ENCODE measurements around the gene F12. TPM values are rescaled to one million over a fixed set of nuclear protein-coding genes. Genes with fewer than 3 reads are reported as not detected.

F12 gene
- total RNA-seq, 1 experiment from 2014 or later, result 16.5 TPM

- no TSS peak for BruUV-seq (replicated peaks)
- TF ChIP-seq, protein P1, sequence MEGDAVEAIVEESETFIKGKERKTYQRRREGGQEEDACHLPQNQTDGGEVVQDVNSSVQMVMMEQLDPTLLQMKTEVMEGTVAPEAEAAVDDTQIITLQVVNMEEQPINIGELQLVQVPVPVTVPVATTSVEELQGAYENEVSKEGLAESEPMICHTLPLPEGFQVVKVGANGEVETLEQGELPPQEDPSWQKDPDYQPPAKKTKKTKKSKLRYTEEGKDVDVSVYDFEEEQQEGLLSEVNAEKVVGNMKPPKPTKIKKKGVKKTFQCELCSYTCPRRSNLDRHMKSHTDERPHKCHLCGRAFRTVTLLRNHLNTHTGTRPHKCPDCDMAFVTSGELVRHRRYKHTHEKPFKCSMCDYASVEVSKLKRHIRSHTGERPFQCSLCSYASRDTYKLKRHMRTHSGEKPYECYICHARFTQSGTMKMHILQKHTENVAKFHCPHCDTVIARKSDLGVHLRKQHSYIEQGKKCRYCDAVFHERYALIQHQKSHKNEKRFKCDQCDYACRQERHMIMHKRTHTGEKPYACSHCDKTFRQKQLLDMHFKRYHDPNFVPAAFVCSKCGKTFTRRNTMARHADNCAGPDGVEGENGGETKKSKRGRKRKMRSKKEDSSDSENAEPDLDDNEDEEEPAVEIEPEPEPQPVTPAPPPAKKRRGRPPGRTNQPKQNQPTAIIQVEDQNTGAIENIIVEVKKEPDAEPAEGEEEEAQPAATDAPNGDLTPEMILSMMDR (IDR thresholded peaks at IDR 0.05; ENCODE audit: unreplicated experiment), result no peak
- no peak overlapping the region for H3K27ac Mint-ChIP-seq (ENCODE audit: low read depth, unreplicated experiment)
- no peaks in the 10 kb centered on the region for H3K36me3 Mint-ChIP-seq (ENCODE audit: insufficient read depth, unreplicated experiment)
- intact Hi-C loops (cut with micrococcal nuclease), result loop anchor here (2.0 kb wide), 1 partner anchor 45 kb away; no protein-coding TSS in a partner anchor
- CTCF ChIA-PET, result interaction anchor here (0.5 to 1.8 kb wide), 6 partner anchors 13 to 424 kb away, joined by 3 to 6 read pairs (median 4); no protein-coding TSS in a partner anchor
- POLR2A ChIA-PET, result interaction anchor here (1.0 to 4.9 kb wide), 4 partner anchors 8 to 26 kb away, joined by 3 to 30 read pairs (median 4); partner anchors contain the start of gene LMAN2
- H3K27me3 Mint-ChIP-seq (ENCODE audit: insufficient read depth, unreplicated experiment), result no peaks in the 10 kb centered on the region
- DNase-seq (ENCODE audit: unreplicated experiment), result no peak
- no peaks in the 10 kb centered on the region for H3K9me3 Mint-ChIP-seq (ENCODE audit: unreplicated experiment)
- peak overlapping the region; percentile 79 for H3K4me3 Mint-ChIP-seq (ENCODE audit: unreplicated experiment)
- H3K4me1 Mint-ChIP-seq (ENCODE audit: insufficient read depth, unreplicated experiment), result peaks cover 16% of the 10 kb centered on the region
Measured at GRCh38 chr5:177363565-177363964, 45.8 kb downstream of the F12 start.

GRCh38 chr5:177362610-177363507 is 46.5 kb downstream of the F12 start:
- TF ChIP-seq, protein P1 (IDR thresholded peaks at IDR 0.05; ENCODE audit: unreplicated experiment), result no peak
- no TSS peak for BruUV-seq (replicated peaks)
- ChIA-PET POLR2A (interaction anchor here (0.6 to 4.9 kb wide), 6 partner anchors 8 to 251 kb away, joined by 3 to 30 read pairs (median 5); partner anchors contain the start of gene LMAN2), CTCF (interaction anchor here (0.6 to 4.7 kb wide), 6 partner anchors 7 to 238 kb away, joined by 3 to 21 read pairs (median 3); partner anchors contain the start of gene LMAN2)
- no peaks in the 10 kb centered on the region for H3K27me3 Mint-ChIP-seq (ENCODE audit: insufficient read depth, unreplicated experiment)
- peak; percentile 70 for DNase-seq (ENCODE audit: unreplicated experiment)
- intact Hi-C loops (cut with micrococcal nuclease), result loop anchor here (2.0 kb wide), 1 partner anchor 44 kb away; no protein-coding TSS in a partner anchor
- H3K9me3 Mint-ChIP-seq (ENCODE audit: unreplicated experiment), result no peaks in the 10 kb centered on the region
- H3K4me1 Mint-ChIP-seq (ENCODE audit: insufficient read depth, unreplicated experiment), result peaks cover 21% of the 10 kb centered on the region
- H3K36me3 Mint-ChIP-seq (ENCODE audit: insufficient read depth, unreplicated experiment), result no peaks in the 10 kb centered on the region
- peak overlapping the region; percentile 79 for H3K4me3 Mint-ChIP-seq (ENCODE audit: unreplicated experiment)
- no peak overlapping the region for H3K27ac Mint-ChIP-seq (ENCODE audit: low read depth, unreplicated experiment)

GRCh38 chr5:177362292-177362609 is 47.1 kb downstream of the F12 start:
- H3K27ac Mint-ChIP-seq (ENCODE audit: low read depth, unreplicated experiment), result no peak overlapping the region
- ChIA-PET CTCF (interaction anchor here (0.6 to 4.7 kb wide), 5 partner anchors 8 to 139 kb away, joined by 3 to 21 read pairs (median 3); partner anchors contain the start of gene LMAN2), POLR2A (interaction anchor here (0.8 to 3.2 kb wide), 4 partner anchors 8 to 42 kb away, joined by 3 to 29 read pairs (median 4); partner anchors contain the start of gene LMAN2)
- peak overlapping the region; percentile 79 for H3K4me3 Mint-ChIP-seq (ENCODE audit: unreplicated experiment)
- DNase-seq (ENCODE audit: unreplicated experiment), result no peak
- peaks cover 27% of the 10 kb centered on the region for H3K4me1 Mint-ChIP-seq (ENCODE audit: insufficient read depth, unreplicated experiment)
- no TSS peak for BruUV-seq (replicated peaks)
- TF ChIP-seq, protein P1 (IDR thresholded peaks at IDR 0.05; ENCODE audit: unreplicated experiment), result no peak
- H3K9me3 Mint-ChIP-seq (ENCODE audit: unreplicated experiment), result no peaks in the 10 kb centered on the region
- intact Hi-C loops (cut with micrococcal nuclease), result loop anchor here (2.0 kb wide), 1 partner anchor 43 kb away; no protein-coding TSS in a partner anchor
- H3K36me3 Mint-ChIP-seq (ENCODE audit: insufficient read depth, unreplicated experiment), result no peaks in the 10 kb centered on the region
- H3K27me3 Mint-ChIP-seq (ENCODE audit: insufficient read depth, unreplicated experiment), result no peaks in the 10 kb centered on the region
